Measurements from ENCODE around the gene SLC12A5. TPM values are rescaled to one million over a fixed set of nuclear protein-coding genes. Genes with fewer than 3 reads are reported as not detected.

SLC12A5 gene
- total and polyA plus RNA-seq, 8 donors, result 0.35 to 21.5 (median 1.6) TPM

DNA sequence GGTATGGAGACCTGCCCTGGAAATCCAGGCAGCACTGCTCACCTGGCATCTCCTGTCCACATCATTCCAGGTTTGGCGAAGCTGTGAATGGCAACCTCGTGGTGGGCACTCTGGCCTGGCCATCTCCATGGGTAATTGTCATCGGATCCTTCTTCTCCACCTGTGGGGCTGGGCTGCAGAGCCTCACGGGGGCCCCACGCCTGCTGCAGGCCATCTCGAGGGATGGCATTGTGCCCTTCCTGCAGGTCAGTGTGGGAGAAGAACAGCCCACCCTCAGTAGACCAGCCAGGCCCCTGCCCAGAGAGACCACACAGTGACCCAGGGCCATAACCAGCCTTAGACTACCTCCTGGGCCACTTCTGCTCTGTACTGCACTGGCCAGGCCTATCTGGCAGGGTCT is 15.9 kb downstream of the SLC12A5 start:
- intact Hi-C loops (cut with DNase I), result no loop called here
- Histone ChIP-seq H3K4me1 (no peaks in the 10 kb centered on the region), H3K9me3 (no peaks in the 10 kb centered on the region), H3K27me3 (no peaks in the 10 kb centered on the region), H3K27ac (no peak overlapping the region), H3K36me3 (no peaks in the 10 kb centered on the region), H3K4me3 (no peak overlapping the region)
- ATAC-seq (no peak), DNase-seq (no peak), FAIRE-seq (no peak)
- WGBS, 2 donors, result 50 to 56% methylated on average over 6 of the region's 6 CpGs
- TF ChIP-seq, protein P1, sequence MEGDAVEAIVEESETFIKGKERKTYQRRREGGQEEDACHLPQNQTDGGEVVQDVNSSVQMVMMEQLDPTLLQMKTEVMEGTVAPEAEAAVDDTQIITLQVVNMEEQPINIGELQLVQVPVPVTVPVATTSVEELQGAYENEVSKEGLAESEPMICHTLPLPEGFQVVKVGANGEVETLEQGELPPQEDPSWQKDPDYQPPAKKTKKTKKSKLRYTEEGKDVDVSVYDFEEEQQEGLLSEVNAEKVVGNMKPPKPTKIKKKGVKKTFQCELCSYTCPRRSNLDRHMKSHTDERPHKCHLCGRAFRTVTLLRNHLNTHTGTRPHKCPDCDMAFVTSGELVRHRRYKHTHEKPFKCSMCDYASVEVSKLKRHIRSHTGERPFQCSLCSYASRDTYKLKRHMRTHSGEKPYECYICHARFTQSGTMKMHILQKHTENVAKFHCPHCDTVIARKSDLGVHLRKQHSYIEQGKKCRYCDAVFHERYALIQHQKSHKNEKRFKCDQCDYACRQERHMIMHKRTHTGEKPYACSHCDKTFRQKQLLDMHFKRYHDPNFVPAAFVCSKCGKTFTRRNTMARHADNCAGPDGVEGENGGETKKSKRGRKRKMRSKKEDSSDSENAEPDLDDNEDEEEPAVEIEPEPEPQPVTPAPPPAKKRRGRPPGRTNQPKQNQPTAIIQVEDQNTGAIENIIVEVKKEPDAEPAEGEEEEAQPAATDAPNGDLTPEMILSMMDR (IDR thresholded peaks at IDR 0.05), result no peak

DNA sequence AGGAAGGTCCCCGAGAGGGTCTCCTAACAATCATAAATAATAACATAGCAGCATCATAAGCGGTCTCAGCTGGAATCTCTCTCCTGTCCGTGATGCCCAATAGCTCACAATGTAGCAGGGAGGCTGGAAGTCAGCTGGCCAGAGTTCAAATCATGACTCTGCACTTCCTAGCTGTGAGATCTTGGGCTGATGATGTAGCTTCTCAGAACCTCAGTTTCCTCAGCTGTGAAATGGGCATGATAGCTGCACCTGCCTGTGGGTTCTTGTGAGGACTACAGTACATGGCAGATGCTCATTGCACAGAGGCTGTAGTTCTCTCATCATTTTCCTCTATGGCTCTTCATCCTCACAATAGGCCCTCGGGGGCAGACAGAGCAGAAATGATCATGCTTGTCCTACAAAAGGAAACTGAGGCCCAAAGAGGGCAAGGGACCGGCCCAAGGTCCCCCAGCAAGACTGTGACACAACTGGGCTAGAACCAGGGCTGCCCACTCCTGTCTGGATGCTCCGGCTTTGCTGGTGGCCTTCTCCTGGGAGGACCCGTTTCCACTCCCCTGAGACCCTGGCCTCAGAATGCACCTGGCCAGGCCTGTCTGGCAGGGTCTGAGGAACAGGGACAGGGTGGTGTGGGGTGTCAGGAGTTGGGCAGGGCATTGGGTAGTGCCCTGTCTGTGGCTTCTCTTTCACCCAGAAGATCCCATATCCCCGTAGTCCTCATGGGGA is 17.7 kb downstream of the SLC12A5 start:
- ATAC-seq (no peak), FAIRE-seq (no peak), DNase-seq (no peak)
- WGBS, 2 donors, result 60 to 66% methylated on average over 8 of the region's 8 CpGs
- TF ChIP-seq, protein P1 (IDR thresholded peaks at IDR 0.05), result no peak
- H3K9me3 ChIP-seq, result no peaks in the 10 kb centered on the region
- H3K36me3 ChIP-seq, result no peaks in the 10 kb centered on the region
- H3K27ac ChIP-seq, result no peak overlapping the region
- no peak overlapping the region for H3K4me3 ChIP-seq
- H3K4me1 ChIP-seq, result no peaks in the 10 kb centered on the region
- intact Hi-C loops (cut with DNase I), result no loop called here
- H3K27me3 ChIP-seq, result no peaks in the 10 kb centered on the region

DNA sequence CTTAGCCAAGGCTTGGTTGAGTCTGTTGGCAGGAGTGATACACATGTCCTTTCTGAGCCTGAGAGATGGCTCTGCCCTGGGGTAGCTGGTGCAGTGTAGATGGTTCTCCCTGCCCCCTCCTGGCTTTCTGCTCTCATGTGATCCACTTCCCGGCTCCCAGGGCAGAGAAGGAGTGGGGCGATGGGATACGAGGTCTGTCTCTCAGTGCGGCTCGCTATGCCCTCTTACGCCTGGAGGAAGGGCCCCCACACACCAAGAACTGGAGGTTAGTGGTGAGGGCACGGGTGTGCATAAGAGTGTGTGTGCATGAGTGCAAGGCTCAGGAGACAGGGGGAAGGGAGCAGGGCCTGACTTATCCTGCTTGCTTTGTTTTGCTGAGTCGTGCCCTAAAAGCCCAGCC is 18.8 kb downstream of the SLC12A5 start:
- DNase-seq (no peak), FAIRE-seq (no peak), ATAC-seq (no peak)
- Histone ChIP-seq H3K36me3 (no peaks in the 10 kb centered on the region), H3K4me1 (no peaks in the 10 kb centered on the region), H3K27ac (no peak overlapping the region), H3K9me3 (no peaks in the 10 kb centered on the region), H3K4me3 (no peak overlapping the region), H3K27me3 (no peaks in the 10 kb centered on the region)
- WGBS, 2 donors, result 58 to 59% methylated on average over 8 of the region's 8 CpGs
- TF ChIP-seq, protein P1 (IDR thresholded peaks at IDR 0.05), result no peak
- intact Hi-C loops (cut with DNase I), result no loop called here

DNA sequence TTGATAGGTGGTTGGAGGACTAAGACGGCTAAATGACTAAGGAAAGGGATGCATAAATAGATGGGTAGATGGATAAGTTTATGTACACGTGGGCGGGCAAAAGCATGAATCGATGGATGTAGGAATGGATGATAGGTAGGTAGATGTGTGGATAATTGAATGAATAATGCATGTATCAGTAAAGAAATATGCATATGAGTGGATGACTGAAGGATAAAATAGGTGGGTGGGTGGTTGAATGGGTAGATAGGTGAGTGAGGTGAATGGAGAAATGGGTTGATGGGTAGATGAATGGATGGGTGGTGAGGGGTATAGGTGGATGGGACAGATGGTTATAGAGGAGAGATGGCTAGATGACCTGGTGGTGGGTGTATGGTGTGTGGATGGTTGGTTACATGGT is 20.2 kb downstream of the SLC12A5 start:
- no peak overlapping the region for H3K27ac ChIP-seq
- DNase-seq, result no peak
- intact Hi-C loops (cut with DNase I), result no loop called here
- TF ChIP-seq, protein P1 (IDR thresholded peaks at IDR 0.05), result no peak
- no peaks in the 10 kb centered on the region for H3K9me3 ChIP-seq
- H3K4me3 ChIP-seq, result no peak overlapping the region
- no peaks in the 10 kb centered on the region for H3K36me3 ChIP-seq
- H3K4me1 ChIP-seq, result no peaks in the 10 kb centered on the region
- no peak for ATAC-seq
- H3K27me3 ChIP-seq, result no peaks in the 10 kb centered on the region
- WGBS, 2 donors, result 72 to 88% methylated on average over 4 of the region's 4 CpGs
- FAIRE-seq, result no peak

DNA sequence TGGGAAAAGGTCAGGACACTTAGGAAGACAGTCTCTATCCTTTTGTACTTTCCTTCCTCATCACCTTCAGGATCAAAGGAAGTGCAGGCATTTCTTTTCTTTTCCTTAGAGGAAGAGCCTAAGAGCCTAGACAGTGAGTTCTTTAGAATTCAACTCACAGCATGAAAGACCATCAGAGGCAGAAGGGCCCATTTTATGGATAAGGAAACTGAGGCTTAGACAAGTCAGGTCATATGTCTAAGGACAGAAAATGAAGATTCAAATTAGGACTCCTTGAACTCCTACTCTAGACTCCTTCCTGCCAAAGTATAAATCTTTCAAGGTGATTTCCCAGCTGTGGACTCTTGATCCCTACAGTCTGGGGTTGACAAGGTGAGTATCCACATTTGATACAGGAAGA is 20.8 kb downstream of the SLC12A5 start:
- FAIRE-seq (no peak), ATAC-seq (no peak), DNase-seq (no peak)
- H3K4me3 ChIP-seq, result no peak overlapping the region
- intact Hi-C loops (cut with DNase I), result no loop called here
- no peak overlapping the region for H3K27ac ChIP-seq
- no peaks in the 10 kb centered on the region for H3K4me1 ChIP-seq
- TF ChIP-seq, protein P1 (IDR thresholded peaks at IDR 0.05), result no peak
- H3K9me3 ChIP-seq, result no peaks in the 10 kb centered on the region
- no peaks in the 10 kb centered on the region for H3K36me3 ChIP-seq
- no peaks in the 10 kb centered on the region for H3K27me3 ChIP-seq

Measured in pancreas (tissue), 10 donors.